Skeletal muscle tissue (tissue), 4 donors: Measurements from ENCODE around the gene SKP1. TPM values are rescaled to one million over a fixed set of nuclear protein-coding genes. Genes with fewer than 3 reads are reported as not detected.

Experiments
- H3K27ac ChIP-seq: one replicate; pipeline ENCODE4 v1.7.0; 2013; ENCODE audit warnings: mild to moderate bottlenecking, low read depth, low read length, inconsistent platforms
- H3K27me3 ChIP-seq, 3 donors: one replicate each; pipeline ENCODE4 v1.7.0; 2013; ENCODE audit warnings: low read length in 3 of 3; ENCODE audit not compliant: control insufficient read depth in 3 of 3, insufficient read depth in 3 of 3
- H3K36me3 ChIP-seq, 3 donors: one replicate each; pipeline ENCODE4 v1.7.0; 2013; ENCODE audit warnings: low read length in 3 of 3; ENCODE audit not compliant: control insufficient read depth in 3 of 3, insufficient read depth in 3 of 3
- H3K4me1 ChIP-seq, 3 donors: one replicate each; pipeline ENCODE4 v1.7.0; 2013; ENCODE audit warnings: low read length in 3 of 3, mild to moderate bottlenecking in 3 of 3; ENCODE audit not compliant: control insufficient read depth in 3 of 3, insufficient read depth in 3 of 3
- H3K4me3 ChIP-seq, 3 donors: one replicate each; pipeline ENCODE4 v1.7.0; 2013; ENCODE audit warnings: low read length in 3 of 3
- H3K9ac ChIP-seq, 3 donors: one replicate each; pipeline ENCODE4 v1.7.0; 2013; ENCODE audit warnings: low read length in 3 of 3, mild to moderate bottlenecking in 3 of 3, moderate library complexity in 2 of 3, low read depth in 1 of 3
- H3K9me3 ChIP-seq, 3 donors: one replicate each; pipeline ENCODE4 v1.7.0; 2013; ENCODE audit warnings: low read length in 3 of 3; ENCODE audit not compliant: control insufficient read depth in 3 of 3
- total RNA-seq: library from RNA; depleted of rRNA; stranded (reverse); fragments of >200 nt; gene quantifications from one replicate; pipeline ENCODE4 v1.2.3, GENCODE V29; 2014
- donor health status: Osteomylitis.

Gene SKP1
- total RNA-seq, 1 donor from 2014 or later, result 63.7 TPM

DNA sequence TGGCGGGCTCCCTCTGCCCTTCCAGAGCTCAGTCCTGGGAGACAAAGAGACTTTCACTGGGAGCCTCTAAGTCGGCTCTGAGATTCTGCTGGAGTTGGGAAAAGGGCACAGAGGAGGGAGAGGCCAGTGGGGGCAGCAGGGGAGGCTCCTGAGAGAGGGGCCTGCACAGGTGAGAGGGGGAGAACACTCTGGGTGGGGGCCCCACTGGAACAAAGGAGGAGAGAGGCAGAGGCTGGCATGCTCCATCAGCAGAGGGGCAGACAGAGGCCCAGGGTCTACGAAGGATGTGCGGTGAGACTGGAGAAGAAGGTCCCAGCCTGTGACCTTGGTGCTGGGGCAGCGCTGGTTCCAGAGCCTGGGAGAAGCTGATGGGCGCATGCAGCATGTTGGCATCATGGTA lies 53.4 kb downstream of the SKP1 start:
- H3K27me3 ChIP-seq, result no peaks in the 10 kb centered on the region
- H3K36me3 ChIP-seq, result peaks cover 0 to 3% (median 0%) of the 10 kb centered on the region in 3 donors
- no peak overlapping the region for H3K9ac ChIP-seq
- no peak overlapping the region for H3K27ac ChIP-seq
- peaks cover 14 to 34% (median 22%) of the 10 kb centered on the region in 3 donors for H3K4me1 ChIP-seq
- no peaks in the 10 kb centered on the region for H3K9me3 ChIP-seq
- no peak overlapping the region for H3K4me3 ChIP-seq

DNA sequence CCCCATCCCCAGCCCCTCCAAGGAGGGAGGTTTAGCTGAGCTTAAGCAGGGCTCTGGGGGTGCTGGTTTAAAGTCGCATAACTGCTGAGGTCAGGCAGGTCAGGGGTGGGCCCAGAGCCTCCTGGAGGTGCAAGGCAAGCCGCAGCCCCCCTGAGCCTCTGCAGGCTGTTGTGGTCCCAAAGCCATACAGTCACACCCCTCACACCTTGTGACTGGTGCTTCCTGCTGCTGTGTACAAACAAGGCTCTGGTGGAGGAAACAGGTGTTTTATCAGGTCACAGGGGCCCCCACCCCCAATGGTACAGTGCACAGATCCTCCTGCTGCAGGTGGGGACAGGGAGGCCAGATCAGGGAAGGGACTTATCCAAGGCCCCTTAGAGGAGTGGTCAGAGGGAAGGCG lies 54.2 kb downstream of the SKP1 start:
- no peak overlapping the region for H3K27ac ChIP-seq
- H3K4me3 ChIP-seq, result no peak overlapping the region

DNA sequence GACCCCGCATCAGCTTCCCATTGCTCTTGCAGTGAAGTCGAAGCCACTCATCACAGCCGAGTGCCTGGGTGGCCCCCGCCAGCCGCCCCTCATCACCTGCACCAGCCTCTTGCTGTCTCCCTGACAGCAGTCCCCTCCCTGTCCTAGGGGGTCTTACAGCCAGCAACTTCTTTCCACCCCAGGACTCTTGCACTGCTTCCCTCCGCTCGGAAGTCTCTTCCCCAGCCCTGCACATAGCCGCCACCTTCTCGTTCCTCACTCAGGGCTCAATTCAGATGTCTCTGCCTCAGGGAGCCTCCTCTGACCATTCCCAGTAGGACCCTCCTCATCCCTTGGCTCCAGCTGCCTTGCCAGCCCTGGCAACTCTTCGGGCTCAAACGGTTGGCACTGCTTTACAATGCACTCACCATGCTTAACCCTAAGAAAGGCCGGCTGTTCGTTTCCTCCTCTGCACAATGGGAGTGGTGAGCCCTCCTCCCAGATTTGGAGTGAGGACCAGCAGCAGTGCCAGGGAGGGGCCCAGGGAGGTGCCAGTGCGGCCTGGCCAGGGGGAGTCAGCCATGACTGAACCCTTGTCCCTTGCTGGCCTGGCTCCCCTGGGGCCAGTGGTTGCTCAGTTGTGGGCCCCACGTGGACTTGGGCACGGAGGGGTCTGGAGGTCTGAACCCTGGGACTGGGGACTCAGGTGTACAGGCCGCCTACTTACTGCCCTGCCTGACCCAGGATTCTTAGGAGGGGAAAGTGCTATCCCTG lies 56.2 kb downstream of the SKP1 start:
- Histone ChIP-seq H3K27me3 (no peaks in the 10 kb centered on the region), H3K27ac (no peak overlapping the region), H3K36me3 (no peaks in the 10 kb centered on the region), H3K9me3 (no peaks in the 10 kb centered on the region), H3K9ac (no peak overlapping the region), H3K4me3 (no peak overlapping the region), H3K4me1 (peaks cover 9 to 12% (median 12%) of the 10 kb centered on the region in 3 donors)

More for the DNA sequence above, 54.2 kb downstream of the SKP1 start:
- no peaks in the 10 kb centered on the region for H3K36me3 ChIP-seq
- H3K9me3 ChIP-seq, result no peaks in the 10 kb centered on the region
- H3K4me1 ChIP-seq, result peaks cover 14 to 27% (median 22%) of the 10 kb centered on the region in 3 donors
- peak overlapping the region in 1 of 3 donors; percentile 33 for H3K9ac ChIP-seq
- H3K27me3 ChIP-seq, result no peaks in the 10 kb centered on the region

DNA sequence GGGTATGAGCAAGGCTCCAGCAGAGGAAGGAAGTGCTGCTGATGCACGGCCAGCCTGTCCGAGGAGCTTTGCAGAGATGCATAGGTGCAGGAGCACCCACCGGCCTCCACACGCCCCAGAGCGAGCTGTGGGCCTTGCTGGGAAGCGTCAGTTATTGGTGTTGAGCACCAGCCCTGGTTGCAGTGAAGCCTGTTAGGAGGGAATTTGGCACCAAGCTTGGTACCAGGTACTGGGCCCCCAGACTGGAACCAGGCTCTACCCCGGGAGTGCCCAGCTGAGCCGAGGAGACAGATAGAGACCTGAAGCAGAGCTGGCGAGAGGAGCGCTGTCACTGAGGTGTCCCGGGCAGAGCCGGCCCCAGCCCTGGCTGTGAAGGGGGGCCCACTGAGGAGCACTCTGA lies 57.0 kb downstream of the SKP1 start:
- no peak overlapping the region for H3K27ac ChIP-seq
- no peaks in the 10 kb centered on the region for H3K36me3 ChIP-seq
- no peaks in the 10 kb centered on the region for H3K27me3 ChIP-seq
- H3K4me3 ChIP-seq, result no peak overlapping the region
- no peak overlapping the region for H3K9ac ChIP-seq
- no peaks in the 10 kb centered on the region for H3K9me3 ChIP-seq
- H3K4me1 ChIP-seq, result peaks cover 2 to 4% (median 3%) of the 10 kb centered on the region in 3 donors

DNA sequence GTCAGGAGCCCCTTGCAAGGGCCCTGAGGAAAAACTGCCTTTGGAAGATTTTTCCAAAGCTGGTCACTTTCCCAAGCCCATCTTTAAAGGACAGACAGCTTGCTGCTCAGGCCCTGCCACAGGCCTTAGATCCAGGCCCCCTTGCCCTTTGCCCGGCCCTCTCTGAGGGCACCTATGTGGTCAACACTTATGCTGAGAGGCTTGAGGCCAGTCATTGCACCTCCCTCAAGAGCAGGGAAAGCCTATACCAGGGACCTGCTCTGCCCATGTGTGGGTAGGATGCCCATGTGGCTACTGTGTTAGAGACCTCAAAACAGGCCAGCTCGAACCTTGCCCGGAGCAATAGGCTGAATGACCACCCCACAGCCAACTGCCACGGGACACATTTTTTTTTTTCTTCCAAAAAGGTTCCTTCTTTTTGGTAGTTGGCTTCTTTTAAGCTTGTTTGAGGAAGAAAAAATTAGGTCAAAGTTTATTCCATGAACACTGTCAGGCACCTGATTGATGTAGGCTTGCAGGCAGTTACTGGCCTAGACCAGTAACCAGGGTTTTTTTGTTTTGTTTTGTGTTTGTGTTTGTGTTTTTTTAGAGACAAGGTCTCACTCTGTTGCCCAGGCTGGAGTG lies 58.4 kb downstream of the SKP1 start:
- Histone ChIP-seq H3K27ac (no peak overlapping the region), H3K4me1 (peaks cover 10% of the 10 kb centered on the region in 3 donors), H3K4me3 (no peak overlapping the region), H3K9me3 (no peaks in the 10 kb centered on the region), H3K9ac (no peak overlapping the region), H3K27me3 (peaks cover 7 to 10% (median 9%) of the 10 kb centered on the region in 3 donors), H3K36me3 (no peaks in the 10 kb centered on the region)

DNA sequence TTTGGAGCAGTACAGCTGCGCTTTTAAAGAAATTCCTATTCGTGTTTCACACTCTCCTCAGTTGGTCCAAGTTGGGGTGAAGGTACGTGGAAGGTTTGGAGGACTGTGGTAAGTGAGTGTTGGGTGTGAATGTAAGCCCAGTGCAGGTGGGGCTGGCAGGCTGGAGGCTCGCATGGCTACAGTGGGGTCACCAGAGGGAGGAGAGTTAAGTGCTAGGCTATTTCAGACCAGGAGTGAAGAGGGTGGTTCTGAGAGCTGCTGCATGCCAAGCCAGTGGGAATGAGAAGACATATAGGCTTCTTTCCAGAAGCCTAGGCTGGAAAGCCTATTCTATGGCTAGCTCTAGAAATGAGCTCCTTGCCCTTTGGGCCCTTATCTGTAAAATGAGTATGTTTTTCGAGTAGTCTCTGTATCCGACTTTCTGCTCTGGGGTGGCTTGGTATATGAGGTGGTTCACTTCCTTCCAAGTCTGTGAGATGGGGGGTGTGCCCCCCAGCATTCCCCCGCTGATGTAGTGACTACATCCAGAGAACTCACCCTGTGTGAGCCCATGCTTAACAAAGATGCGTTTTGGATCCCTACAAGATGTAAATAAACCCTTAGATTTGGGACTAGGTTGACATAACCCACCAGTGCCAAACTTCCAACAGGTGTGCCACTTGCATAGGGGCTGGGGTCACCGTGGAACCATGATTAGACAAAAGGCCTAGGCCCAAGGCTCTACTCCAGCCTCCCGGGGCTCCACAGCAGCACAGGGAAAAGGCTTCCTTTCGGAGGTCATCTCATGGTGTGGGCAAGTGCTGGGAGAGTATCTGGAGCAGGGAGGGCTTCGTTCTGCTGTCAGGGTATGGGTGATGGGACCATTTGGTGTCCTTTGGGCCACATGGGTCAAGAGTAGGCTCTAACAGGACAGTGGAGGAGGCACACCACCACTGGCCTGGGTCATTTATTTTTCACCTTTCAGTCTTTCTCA lies 59.7 kb downstream of the SKP1 start:
- H3K9ac ChIP-seq, result no peak overlapping the region
- peaks cover 10 to 14% (median 12%) of the 10 kb centered on the region in 3 donors for H3K4me1 ChIP-seq
- H3K4me3 ChIP-seq, result no peak overlapping the region
- no peak overlapping the region for H3K27ac ChIP-seq
- H3K27me3 ChIP-seq, result peaks cover 16 to 20% (median 20%) of the 10 kb centered on the region in 3 donors
- H3K9me3 ChIP-seq, result no peaks in the 10 kb centered on the region
- H3K36me3 ChIP-seq, result no peaks in the 10 kb centered on the region

DNA sequence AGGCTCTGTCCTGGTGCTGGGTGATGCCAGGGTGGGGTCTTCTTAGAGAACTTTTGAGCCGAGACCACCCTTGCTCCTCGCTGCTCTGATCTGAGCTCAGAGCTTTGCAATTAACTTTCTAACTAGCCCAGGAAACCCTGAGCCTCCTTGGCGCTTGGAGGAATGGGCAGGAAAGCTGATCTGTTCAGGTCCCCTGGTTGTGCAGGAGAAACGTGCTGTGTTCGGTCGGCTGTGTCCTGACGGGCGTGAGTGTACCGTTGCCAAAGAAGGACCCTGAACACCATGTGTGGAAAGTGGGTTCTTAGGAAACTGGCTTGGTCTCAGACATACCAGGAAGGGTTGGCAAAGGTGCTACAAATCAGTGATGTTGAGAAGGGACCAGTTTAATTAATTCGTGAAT lies 60.5 kb downstream of the SKP1 start:
- Histone ChIP-seq H3K4me1 (peaks cover 10 to 14% (median 12%) of the 10 kb centered on the region in 3 donors), H3K9ac (no peak overlapping the region), H3K27ac (no peak overlapping the region), H3K27me3 (peaks cover 17 to 28% (median 27%) of the 10 kb centered on the region in 3 donors), H3K4me3 (no peak overlapping the region), H3K9me3 (no peaks in the 10 kb centered on the region), H3K36me3 (no peaks in the 10 kb centered on the region)

DNA sequence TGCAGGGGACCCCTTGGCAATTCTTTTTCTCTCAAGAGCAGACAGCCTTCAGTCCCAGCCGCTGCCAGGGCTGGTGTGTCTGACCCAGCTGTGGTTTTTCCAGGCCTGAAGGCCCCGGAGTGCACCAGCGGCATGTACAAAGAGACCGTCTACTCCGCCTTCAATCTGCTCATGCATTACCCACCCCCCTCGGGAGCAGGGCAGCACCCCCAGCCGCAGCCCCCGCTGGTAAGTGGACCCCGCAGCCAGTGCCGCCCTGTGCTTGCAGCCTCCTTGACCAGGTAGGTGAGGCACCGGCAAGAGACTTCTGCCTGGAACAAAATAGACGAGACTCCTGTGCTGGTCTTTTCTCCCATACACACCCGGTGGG lies 61.0 kb downstream of the SKP1 start:
- Histone ChIP-seq H3K4me3 (no peak overlapping the region), H3K27ac (no peak overlapping the region), H3K9me3 (no peaks in the 10 kb centered on the region), H3K4me1 (peaks cover 10 to 14% (median 12%) of the 10 kb centered on the region in 3 donors), H3K36me3 (no peaks in the 10 kb centered on the region), H3K27me3 (peaks cover 17 to 32% (median 32%) of the 10 kb centered on the region in 3 donors), H3K9ac (no peak overlapping the region)

DNA sequence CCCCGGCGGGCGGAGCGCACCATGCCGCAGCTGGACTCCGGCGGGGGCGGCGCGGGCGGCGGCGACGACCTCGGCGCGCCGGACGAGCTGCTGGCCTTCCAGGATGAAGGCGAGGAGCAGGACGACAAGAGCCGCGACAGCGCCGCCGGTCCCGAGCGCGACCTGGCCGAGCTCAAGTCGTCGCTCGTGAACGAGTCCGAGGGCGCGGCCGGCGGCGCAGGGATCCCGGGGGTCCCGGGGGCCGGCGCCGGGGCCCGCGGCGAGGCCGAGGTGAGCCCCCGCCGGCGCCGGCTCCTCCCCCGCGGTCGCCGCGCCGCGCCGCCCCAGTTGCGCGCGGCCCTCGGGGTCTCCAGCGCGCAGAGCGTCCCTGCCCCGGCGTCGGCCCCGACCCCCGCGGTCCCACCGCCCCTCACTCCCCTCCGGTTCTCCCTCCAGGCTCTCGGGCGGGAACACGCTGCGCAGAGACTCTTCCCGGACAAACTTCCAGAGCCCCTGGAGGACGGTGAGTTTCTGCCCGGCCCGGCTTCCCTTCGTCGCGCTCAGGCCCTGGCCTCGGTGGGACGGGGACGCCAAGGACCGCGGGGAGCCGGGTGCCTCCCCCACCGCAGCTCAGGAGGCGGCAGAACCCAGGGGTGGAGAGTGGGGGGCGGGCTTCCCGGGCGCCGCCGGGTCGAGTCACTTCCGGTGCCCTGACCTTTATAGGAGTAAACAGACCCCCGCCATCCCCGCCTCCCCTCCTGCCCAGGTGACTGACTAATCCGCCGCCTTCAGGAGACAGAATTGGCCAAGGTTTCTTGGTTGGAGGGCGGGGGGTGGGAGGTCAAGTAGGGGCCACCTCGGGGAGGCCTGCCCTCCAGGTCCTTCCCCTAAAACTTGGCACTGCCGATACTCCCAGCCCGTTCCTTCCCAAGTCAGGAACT lies 61.6 kb downstream of the SKP1 start:
- peak overlapping the region in 2 of 3 donors; percentile 22 to 71 for H3K4me3 ChIP-seq
- peaks cover 10 to 14% (median 12%) of the 10 kb centered on the region in 3 donors for H3K4me1 ChIP-seq
- no peaks in the 10 kb centered on the region for H3K36me3 ChIP-seq
- no peaks in the 10 kb centered on the region for H3K9me3 ChIP-seq
- H3K27ac ChIP-seq, result no peak overlapping the region
- H3K9ac ChIP-seq, result peak overlapping the region in 1 of 3 donors; percentile 23
- peaks cover 17 to 34% (median 33%) of the 10 kb centered on the region in 3 donors for H3K27me3 ChIP-seq
